ENCODE results near the gene TBXAS1. TPM values are rescaled to one million over a fixed set of nuclear protein-coding genes. Genes with fewer than 3 reads are reported as not detected.

Gene TBXAS1
- total RNA-seq, 2 donors from 2014 or later, result 30.1 to 66.6 TPM

DNA sequence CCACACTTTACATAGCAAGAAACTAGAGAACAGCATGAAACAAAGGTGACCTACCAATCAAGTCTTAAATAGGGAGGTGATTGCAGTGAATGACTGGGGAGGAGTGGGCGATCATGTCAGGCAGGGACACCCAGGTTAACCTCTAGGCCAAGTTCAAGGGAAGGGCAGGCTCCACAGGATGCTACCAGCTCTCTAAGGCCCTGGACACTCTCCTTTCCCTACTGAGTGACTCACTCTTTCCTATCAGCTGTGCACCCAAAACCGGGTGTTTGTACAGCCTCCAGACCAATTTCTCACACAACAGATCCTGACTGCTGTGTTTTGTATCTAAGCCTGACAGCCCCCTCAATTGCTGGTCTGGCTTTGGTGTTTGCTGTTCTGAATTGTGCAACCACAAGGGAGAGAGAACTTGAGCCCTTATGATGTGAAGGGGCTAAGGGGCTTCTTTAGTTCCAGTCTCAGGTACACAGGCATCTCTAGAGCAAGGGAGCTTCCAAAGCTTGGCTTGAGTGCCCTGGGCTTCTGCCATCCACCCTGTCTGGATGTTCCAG is 107.8 kb downstream of the TBXAS1 start:
- no peaks in the 10 kb centered on the region for H3K9me3 ChIP-seq
- peaks cover 6 to 7% of the 10 kb centered on the region in 2 donors for H3K4me1 ChIP-seq (ENCODE audit: control insufficient read depth in 1 of 2, low read depth in 2 of 2)
- ATAC-seq (ENCODE audit: insufficient number of reproducible peaks, low FRiP score, low read depth) (peak; percentile 22), DNase-seq (ENCODE audit: low spot score) (no peak)
- H3K36me3 ChIP-seq, result no peaks in the 10 kb centered on the region
- H3K4me3 ChIP-seq, result no peak overlapping the region
- TF ChIP-seq, protein P1, sequence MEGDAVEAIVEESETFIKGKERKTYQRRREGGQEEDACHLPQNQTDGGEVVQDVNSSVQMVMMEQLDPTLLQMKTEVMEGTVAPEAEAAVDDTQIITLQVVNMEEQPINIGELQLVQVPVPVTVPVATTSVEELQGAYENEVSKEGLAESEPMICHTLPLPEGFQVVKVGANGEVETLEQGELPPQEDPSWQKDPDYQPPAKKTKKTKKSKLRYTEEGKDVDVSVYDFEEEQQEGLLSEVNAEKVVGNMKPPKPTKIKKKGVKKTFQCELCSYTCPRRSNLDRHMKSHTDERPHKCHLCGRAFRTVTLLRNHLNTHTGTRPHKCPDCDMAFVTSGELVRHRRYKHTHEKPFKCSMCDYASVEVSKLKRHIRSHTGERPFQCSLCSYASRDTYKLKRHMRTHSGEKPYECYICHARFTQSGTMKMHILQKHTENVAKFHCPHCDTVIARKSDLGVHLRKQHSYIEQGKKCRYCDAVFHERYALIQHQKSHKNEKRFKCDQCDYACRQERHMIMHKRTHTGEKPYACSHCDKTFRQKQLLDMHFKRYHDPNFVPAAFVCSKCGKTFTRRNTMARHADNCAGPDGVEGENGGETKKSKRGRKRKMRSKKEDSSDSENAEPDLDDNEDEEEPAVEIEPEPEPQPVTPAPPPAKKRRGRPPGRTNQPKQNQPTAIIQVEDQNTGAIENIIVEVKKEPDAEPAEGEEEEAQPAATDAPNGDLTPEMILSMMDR (IDR thresholded peaks at IDR 0.05), result no peak
- no peak overlapping the region for H3K27ac ChIP-seq
- H3K27me3 ChIP-seq (replicated peaks; ENCODE audit: insufficient read depth), result no peaks in the 10 kb centered on the region

DNA sequence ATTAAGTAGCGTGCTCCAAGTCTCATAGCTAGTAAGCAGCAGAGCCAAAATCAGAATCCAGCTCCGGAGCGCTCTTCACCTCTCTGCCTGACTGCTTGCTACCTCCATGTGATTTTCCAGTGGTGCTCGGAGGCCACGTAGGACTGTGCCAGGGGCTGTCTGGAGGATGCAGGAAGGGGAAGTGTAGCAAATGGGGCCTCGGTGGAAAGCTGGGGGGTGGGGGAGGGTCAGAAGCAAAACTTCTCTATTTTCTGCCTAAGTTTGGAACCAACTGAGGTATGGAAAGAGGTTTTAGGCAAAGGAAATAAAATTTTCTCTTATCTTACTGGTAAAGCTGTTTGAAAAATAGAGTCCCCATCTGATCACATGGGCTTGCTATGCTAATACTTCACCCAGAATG is 108.7 kb downstream of the TBXAS1 start:
- Histone ChIP-seq H3K4me1 (ENCODE audit: control insufficient read depth in 1 of 2, low read depth in 2 of 2) (peaks cover 6 to 7% of the 10 kb centered on the region in 2 donors), H3K27me3 (replicated peaks; ENCODE audit: insufficient read depth) (no peaks in the 10 kb centered on the region), H3K4me3 (no peak overlapping the region), H3K36me3 (no peaks in the 10 kb centered on the region), H3K9me3 (no peaks in the 10 kb centered on the region), H3K27ac (no peak overlapping the region)
- no peak for DNase-seq (ENCODE audit: low spot score)
- no peak for ATAC-seq (ENCODE audit: insufficient number of reproducible peaks, low FRiP score, low read depth)
- TF ChIP-seq, protein P1 (IDR thresholded peaks at IDR 0.05), result no peak

- Histone ChIP-seq H3K36me3 (no peaks in the 10 kb centered on the region), H3K27me3 (replicated peaks; ENCODE audit: insufficient read depth) (no peaks in the 10 kb centered on the region), H3K27ac (no peak overlapping the region), H3K4me3 (no peak overlapping the region), H3K4me1 (ENCODE audit: control insufficient read depth in 1 of 2, low read depth in 2 of 2) (peaks cover 6 to 7% of the 10 kb centered on the region in 2 donors), H3K9me3 (no peaks in the 10 kb centered on the region)
- TF ChIP-seq, protein P1 (IDR thresholded peaks at IDR 0.05), result no peak
- ATAC-seq (ENCODE audit: insufficient number of reproducible peaks, low FRiP score, low read depth) (no peak), DNase-seq (ENCODE audit: low spot score) (no peak)
Measured at GRCh38 chr7:139940866-139941265, 111.8 kb downstream of the TBXAS1 start.

DNA sequence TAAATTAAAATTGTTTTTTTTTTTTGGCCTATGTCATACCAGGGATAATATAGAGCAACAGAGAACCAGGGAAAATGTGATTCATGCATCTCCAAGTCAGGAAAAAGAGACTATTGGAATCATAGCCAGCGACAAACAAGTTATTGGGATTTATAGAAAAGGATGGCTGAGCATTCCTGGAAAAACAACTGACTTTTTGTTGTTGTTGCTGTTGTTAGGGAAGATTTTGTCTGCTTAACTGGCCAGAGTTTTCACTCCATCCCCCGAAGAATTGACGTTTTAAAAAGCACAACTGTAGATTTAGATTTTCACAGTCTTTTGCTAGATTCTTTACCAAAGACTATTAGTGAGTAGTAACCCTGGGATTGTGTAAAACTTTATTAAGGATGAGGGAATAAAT is 112.4 kb downstream of the TBXAS1 start:
- Histone ChIP-seq H3K9me3 (no peaks in the 10 kb centered on the region), H3K27me3 (replicated peaks; ENCODE audit: insufficient read depth) (no peaks in the 10 kb centered on the region), H3K4me1 (ENCODE audit: control insufficient read depth in 1 of 2, low read depth in 2 of 2) (peaks cover 6 to 7% of the 10 kb centered on the region in 2 donors), H3K36me3 (no peaks in the 10 kb centered on the region), H3K4me3 (no peak overlapping the region), H3K27ac (no peak overlapping the region)
- ATAC-seq (ENCODE audit: insufficient number of reproducible peaks, low FRiP score, low read depth) (no peak), DNase-seq (ENCODE audit: low spot score) (no peak)
- TF ChIP-seq, protein P1 (IDR thresholded peaks at IDR 0.05), result no peak

DNA sequence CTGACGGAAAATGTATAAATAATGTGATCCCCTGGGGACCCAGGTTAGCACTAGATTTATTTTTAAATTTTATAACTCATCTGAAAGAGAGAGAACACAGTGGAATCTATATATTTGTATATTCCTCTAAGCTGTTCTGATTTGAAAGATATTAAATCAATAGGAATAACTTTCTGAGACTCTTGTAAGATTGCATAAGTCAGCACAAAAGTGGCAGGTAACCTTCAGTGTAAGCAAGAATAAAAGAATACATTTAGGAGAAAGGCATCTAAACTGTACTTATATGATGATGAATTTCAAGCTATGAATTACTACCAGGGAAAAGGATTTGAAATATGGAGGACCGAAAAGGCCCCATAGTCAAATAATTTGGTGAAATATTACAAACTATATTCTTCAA is 112.8 kb downstream of the TBXAS1 start:
- Histone ChIP-seq H3K27ac (no peak overlapping the region), H3K9me3 (no peaks in the 10 kb centered on the region), H3K4me3 (no peak overlapping the region), H3K27me3 (replicated peaks; ENCODE audit: insufficient read depth) (no peaks in the 10 kb centered on the region), H3K4me1 (ENCODE audit: control insufficient read depth in 1 of 2, low read depth in 2 of 2) (peaks cover 6% of the 10 kb centered on the region in 2 donors), H3K36me3 (no peaks in the 10 kb centered on the region)
- TF ChIP-seq, protein P1 (IDR thresholded peaks at IDR 0.05), result no peak
- no peak for ATAC-seq (ENCODE audit: insufficient number of reproducible peaks, low FRiP score, low read depth)
- DNase-seq (ENCODE audit: low spot score), result no peak

All from thoracic aorta (tissue), 2 donors.